K562 (cell line): ENCODE measurements around the gene METTL23. TPM values are rescaled to one million over a fixed set of nuclear protein-coding genes. Genes with fewer than 3 reads are reported as not detected.

Experiments used
- DMBX1 ChIP-seq: fragments of 250-450 bp; sonication (Bioruptor Pico); IDR thresholded peaks from 2 replicates; pipeline ENCODE4 v1.8.0; 2022; ENCODE audit warnings: inconsistent platforms, mild to moderate bottlenecking, moderate library complexity, borderline replicate concordance
- MYNN ChIP-seq, 2 experiments: sonication (generic); formaldehyde crosslinking in 1 of 2; IDR thresholded peaks; 2 replicates each; pipeline versions ENCODE4 v1.5.0 to v1.6.1; 2016 to 2020; ENCODE audit warnings: antibody characterized with exemption in 1 of 2, missing genetic modification reagents in 1 of 2
- PHB ChIP-seq: fragments of 250-450 bp; sonication (Bioruptor Pico); IDR thresholded peaks from 2 replicates; pipeline ENCODE4 v1.5.0; 2021
- RFX7 ChIP-seq: fragments of 250-450 bp; sonication (Bioruptor Pico); IDR thresholded peaks from 2 replicates; pipeline ENCODE4 v1.5.1; 2021; ENCODE audit warnings: mild to moderate bottlenecking
- ZBTB26 ChIP-seq: fragments of 450-650 bp; formaldehyde crosslinking; IDR thresholded peaks from 2 replicates; pipeline ENCODE4 v1.4.0; 2022; ENCODE audit warnings: missing genetic modification characterization
- ZFP36 ChIP-seq: fragments of 150-350 bp; IDR thresholded peaks from 2 replicates; pipeline ENCODE4 v1.6.1; 2018; ENCODE audit warnings: low read length, low read depth; ENCODE audit not compliant: partially characterized antibody
- polyA plus RNA-seq, 8 experiments: library from polyadenylated mRNA; depleted of rRNA in 4 of 8; stranded (reverse) in 5 of 8; unstranded in 3 of 8; fragments of >200 nt; fragmentation: Nextera tagmentation in 2 of 8; fragmentation: Illumina TruSeq in 1 of 8; extraction: Ambion mirVana in 2 of 8; extraction: Trizol in 1 of 8; gene quantifications; 2 replicates each; pipeline versions ENCODE4 v1.2.1 to v1.2.3, GENCODE V29; 2011 to 2014; ENCODE audit warnings: inconsistent platforms in 1 of 8, missing spikeins in 1 of 8
- total RNA-seq, 7 experiments: library from RNA; depleted of rRNA in 6 of 7; stranded (reverse); fragments of >200 nt in 6 of 7; fragmentation: Illumina TruSeq in 2 of 7; extraction: Trizol in 2 of 7; gene quantifications; 2 replicates each; pipeline versions ENCODE4 v1.2.1 to v1.2.3, GENCODE V29; 2011 to 2021; ENCODE audit warnings: low replicate concordance in 1 of 7
- TF ChIP-seq, protein P1 (sequence below): sonication (generic); formaldehyde crosslinking; IDR thresholded peaks from 2 replicates; pipeline ENCODE4 v1.8.0; 2022; ENCODE audit warnings: mild to moderate bottlenecking, missing genetic modification reagents
- TF ChIP-seq, protein P2 (sequence below): fragments of 450-650 bp; formaldehyde crosslinking; IDR thresholded peaks from 2 replicates; pipeline ENCODE4 v1.4.0; 2022; ENCODE audit warnings: mild to moderate bottlenecking, moderate library complexity
- TF ChIP-seq, protein P3 (sequence below): fragments of 250-450 bp; sonication (Bioruptor Pico); IDR thresholded peaks from 2 replicates; pipeline ENCODE4 v1.4.0; 2020; ENCODE audit warnings: mild to moderate bottlenecking, moderate library complexity

METTL23 gene
- total and polyA plus RNA-seq, 9 of the 15 experiments (the other 6 are each of a cell fraction or from before 2014, with no cell fraction given), result 29.4 to 67.3 (median 41.6) TPM

DNA sequence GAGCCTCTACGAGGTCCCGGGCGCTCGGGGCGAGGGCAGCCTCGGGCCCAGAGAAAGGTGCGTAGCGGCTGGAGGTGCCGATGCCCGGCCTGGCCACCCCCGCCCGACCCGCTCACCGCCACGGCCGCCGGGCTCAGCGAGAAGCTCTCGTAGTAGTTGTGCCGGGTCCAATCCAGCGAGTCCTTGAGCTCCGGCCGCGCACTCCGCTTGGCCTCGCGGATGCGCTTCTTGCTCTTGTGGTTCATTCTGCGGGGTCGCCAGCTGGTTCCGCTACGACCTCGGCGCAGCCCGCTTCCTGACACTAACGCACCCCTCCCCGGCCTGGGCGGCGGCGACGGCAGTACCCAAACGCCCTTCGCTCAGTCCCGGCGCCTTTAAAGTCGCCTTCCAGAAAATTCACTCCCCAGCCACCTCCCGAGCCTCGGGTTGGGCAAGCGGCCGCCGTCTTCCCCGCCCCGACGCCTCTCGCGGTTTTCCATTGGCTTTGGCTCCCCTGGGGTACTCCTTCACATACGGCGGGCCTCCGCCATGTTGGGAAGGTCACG is 336 bp upstream of the METTL23 start, which contains the start of gene JMJD6 (continued):
- TF ChIP-seq, protein P1, sequence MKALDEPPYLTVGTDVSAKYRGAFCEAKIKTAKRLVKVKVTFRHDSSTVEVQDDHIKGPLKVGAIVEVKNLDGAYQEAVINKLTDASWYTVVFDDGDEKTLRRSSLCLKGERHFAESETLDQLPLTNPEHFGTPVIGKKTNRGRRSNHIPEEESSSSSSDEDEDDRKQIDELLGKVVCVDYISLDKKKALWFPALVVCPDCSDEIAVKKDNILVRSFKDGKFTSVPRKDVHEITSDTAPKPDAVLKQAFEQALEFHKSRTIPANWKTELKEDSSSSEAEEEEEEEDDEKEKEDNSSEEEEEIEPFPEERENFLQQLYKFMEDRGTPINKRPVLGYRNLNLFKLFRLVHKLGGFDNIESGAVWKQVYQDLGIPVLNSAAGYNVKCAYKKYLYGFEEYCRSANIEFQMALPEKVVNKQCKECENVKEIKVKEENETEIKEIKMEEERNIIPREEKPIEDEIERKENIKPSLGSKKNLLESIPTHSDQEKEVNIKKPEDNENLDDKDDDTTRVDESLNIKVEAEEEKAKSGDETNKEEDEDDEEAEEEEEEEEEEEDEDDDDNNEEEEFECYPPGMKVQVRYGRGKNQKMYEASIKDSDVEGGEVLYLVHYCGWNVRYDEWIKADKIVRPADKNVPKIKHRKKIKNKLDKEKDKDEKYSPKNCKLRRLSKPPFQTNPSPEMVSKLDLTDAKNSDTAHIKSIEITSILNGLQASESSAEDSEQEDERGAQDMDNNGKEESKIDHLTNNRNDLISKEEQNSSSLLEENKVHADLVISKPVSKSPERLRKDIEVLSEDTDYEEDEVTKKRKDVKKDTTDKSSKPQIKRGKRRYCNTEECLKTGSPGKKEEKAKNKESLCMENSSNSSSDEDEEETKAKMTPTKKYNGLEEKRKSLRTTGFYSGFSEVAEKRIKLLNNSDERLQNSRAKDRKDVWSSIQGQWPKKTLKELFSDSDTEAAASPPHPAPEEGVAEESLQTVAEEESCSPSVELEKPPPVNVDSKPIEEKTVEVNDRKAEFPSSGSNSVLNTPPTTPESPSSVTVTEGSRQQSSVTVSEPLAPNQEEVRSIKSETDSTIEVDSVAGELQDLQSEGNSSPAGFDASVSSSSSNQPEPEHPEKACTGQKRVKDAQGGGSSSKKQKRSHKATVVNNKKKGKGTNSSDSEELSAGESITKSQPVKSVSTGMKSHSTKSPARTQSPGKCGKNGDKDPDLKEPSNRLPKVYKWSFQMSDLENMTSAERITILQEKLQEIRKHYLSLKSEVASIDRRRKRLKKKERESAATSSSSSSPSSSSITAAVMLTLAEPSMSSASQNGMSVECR, result peak; percentile 87
- no peak for TF ChIP-seq MYNN (IDR thresholded peaks at IDR 0.05)
- no peak for TF ChIP-seq MYNN (CRISPR knock-in tag; IDR thresholded peaks at IDR 0.05)
- TF ChIP-seq, protein P2, sequence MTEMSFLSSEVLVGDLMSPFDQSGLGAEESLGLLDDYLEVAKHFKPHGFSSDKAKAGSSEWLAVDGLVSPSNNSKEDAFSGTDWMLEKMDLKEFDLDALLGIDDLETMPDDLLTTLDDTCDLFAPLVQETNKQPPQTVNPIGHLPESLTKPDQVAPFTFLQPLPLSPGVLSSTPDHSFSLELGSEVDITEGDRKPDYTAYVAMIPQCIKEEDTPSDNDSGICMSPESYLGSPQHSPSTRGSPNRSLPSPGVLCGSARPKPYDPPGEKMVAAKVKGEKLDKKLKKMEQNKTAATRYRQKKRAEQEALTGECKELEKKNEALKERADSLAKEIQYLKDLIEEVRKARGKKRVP (CRISPR knock-in tag), result no peak
- TF ChIP-seq ZFP36, result no peak
- TF ChIP-seq RFX7, result no peak
- TF ChIP-seq, protein P3, sequence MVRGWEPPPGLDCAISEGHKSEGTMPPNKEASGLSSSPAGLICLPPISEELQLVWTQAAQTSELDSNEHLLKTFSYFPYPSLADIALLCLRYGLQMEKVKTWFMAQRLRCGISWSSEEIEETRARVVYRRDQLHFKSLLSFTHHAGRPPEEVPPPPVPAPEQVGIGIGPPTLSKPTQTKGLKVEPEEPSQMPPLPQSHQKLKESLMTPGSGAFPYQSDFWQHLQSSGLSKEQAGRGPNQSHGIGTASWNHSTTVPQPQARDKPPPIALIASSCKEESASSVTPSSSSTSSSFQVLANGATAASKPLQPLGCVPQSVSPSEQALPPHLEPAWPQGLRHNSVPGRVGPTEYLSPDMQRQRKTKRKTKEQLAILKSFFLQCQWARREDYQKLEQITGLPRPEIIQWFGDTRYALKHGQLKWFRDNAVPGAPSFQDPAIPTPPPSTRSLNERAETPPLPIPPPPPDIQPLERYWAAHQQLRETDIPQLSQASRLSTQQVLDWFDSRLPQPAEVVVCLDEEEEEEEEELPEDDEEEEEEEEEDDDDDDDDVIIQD, result no peak
- TF ChIP-seq ZBTB26 (CRISPR knock-in tag), result no peak
- TF ChIP-seq DMBX1 (CRISPR knock-in tag), result no peak
- no peak for TF ChIP-seq PHB (CRISPR knock-in tag)
